HG03108 (cell line): Measurements from ENCODE around the gene ADCY3.

ENCODE experiments used
- ATAC-seq: cut with Tn5 transposase; IDR thresholded peaks from one replicate; pipeline ENCODE4 v1.9.1; 2021; ENCODE audit warnings: moderate library complexity; ENCODE audit not compliant: unreplicated experiment

Gene ADCY3

GRCh38 chr2:24907116-24907515 lies 12.9 kb downstream of the ADCY3 start:
- no peak for ATAC-seq

- no peak for ATAC-seq
These were observed 13.6 kb downstream of the ADCY3 start for GRCh38 chr2:24906466-24906865.

GRCh38 chr2:24903161-24904103 lies 16.6 kb downstream of the ADCY3 start:
- no peak for ATAC-seq

- no peak for ATAC-seq
These were observed 20.6 kb downstream of the ADCY3 start for GRCh38 chr2:24899361-24899910.

- no peak for ATAC-seq
These were observed 21.6 kb downstream of the ADCY3 start for GRCh38 chr2:24898122-24899109.

GRCh38 chr2:24894750-24895149 lies 25.3 kb downstream of the ADCY3 start:
- ATAC-seq = no peak

GRCh38 chr2:24893934-24894333 lies 26.1 kb downstream of the ADCY3 start:
- ATAC-seq = no peak

GRCh38 chr2:24892928-24893327 lies 27.1 kb downstream of the ADCY3 start:
- ATAC-seq = no peak

- no peak for ATAC-seq
These were observed 28.8 kb downstream of the ADCY3 start for GRCh38 chr2:24891201-24891600.

- ATAC-seq = no peak
These were observed 30.8 kb downstream of the ADCY3 start for GRCh38 chr2:24889221-24889620.

GRCh38 chr2:24888177-24888576 lies 31.9 kb downstream of the ADCY3 start:
- ATAC-seq = no peak

- ATAC-seq = no peak
These were observed 32.6 kb downstream of the ADCY3 start for GRCh38 chr2:24887307-24887874.

GRCh38 chr2:24886691-24887304 lies 33.2 kb downstream of the ADCY3 start:
- no peak for ATAC-seq

GRCh38 chr2:24886126-24886501 lies 33.9 kb downstream of the ADCY3 start:
- no peak for ATAC-seq

GRCh38 chr2:24885221-24886125 lies 34.6 kb downstream of the ADCY3 start:
- no peak for ATAC-seq

GRCh38 chr2:24883946-24884345 lies 36.1 kb downstream of the ADCY3 start:
- ATAC-seq = no peak

- ATAC-seq = no peak
These were observed 38.4 kb downstream of the ADCY3 start for GRCh38 chr2:24881623-24882022.

GRCh38 chr2:24881158-24881557 lies 38.9 kb downstream of the ADCY3 start:
- no peak for ATAC-seq

- ATAC-seq = no peak
These were observed 41.7 kb downstream of the ADCY3 start for GRCh38 chr2:24878341-24878740.
